ENCODE measurements around the gene MYOM1.

GRCh38 chr18:3157086-3157485 is 62.7 kb downstream of the MYOM1 start:
- TF ChIP-seq CTCF (IDR thresholded peaks at IDR 0.05; ENCODE audit: poor library complexity) (no peak), EZH2phosphoT487 (IDR thresholded peaks at IDR 0.05; ENCODE audit: low read depth, severe bottlenecking, unreplicated experiment) (no peak), EZH2 (IDR thresholded peaks at IDR 0.05; ENCODE audit: borderline replicate concordance) (no peak)

All from hepatocyte (in vitro differentiated cells).